HG03064 (cell line): Measurements from ENCODE around the gene ZNF22.

Source experiments
- ATAC-seq: cut with Tn5 transposase; IDR thresholded peaks from one replicate; pipeline ENCODE4 v1.9.1; 2021; ENCODE audit warnings: low read depth; ENCODE audit not compliant: unreplicated experiment

Gene ZNF22

GRCh38 chr10:44975431-44976331, 25.0 kb upstream of the ZNF22 start:
- no peak for ATAC-seq

- no peak for ATAC-seq
These were observed 24.1 kb upstream of the ZNF22 start for GRCh38 chr10:44976352-44977198.

GRCh38 chr10:44977287-44978212, 23.2 kb upstream of the ZNF22 start:
- ATAC-seq: no peak

GRCh38 chr10:44978213-44978569, 22.5 kb upstream of the ZNF22 start:
- ATAC-seq: no peak

- ATAC-seq: no peak
These were observed 22.0 kb upstream of the ZNF22 start, which contains the start of gene DEPP1 for GRCh38 chr10:44978570-44979280. Gene DEPP1, minus strand, starts transcription at chr10:44978809. Its CDS starts 779 bp downstream, at chr10:44978030.

GRCh38 chr10:44979281-44980191, 21.2 kb upstream of the ZNF22 start:
- ATAC-seq: no peak

- ATAC-seq: no peak
These were observed 20.2 kb upstream of the ZNF22 start for GRCh38 chr10:44980309-44981171.

GRCh38 chr10:44981172-44982113, 19.3 kb upstream of the ZNF22 start:
- ATAC-seq: peak; percentile 37

GRCh38 chr10:44982114-44982460, 18.6 kb upstream of the ZNF22 start:
- ATAC-seq: peak; percentile 34

- no peak for ATAC-seq
These were observed 18.2 kb upstream of the ZNF22 start for GRCh38 chr10:44982496-44982895.

GRCh38 chr10:44983066-44983894, 17.4 kb upstream of the ZNF22 start:
- no peak for ATAC-seq

GRCh38 chr10:44983895-44984278, 16.8 kb upstream of the ZNF22 start:
- ATAC-seq: no peak

- ATAC-seq: no peak
These were observed 16.0 kb upstream of the ZNF22 start for GRCh38 chr10:44984671-44985101.

- ATAC-seq: no peak
These were observed 15.5 kb upstream of the ZNF22 start for GRCh38 chr10:44985175-44985681.

GRCh38 chr10:44986179-44986578, 14.5 kb upstream of the ZNF22 start:
- no peak for ATAC-seq

GRCh38 chr10:44986670-44987069, 14.1 kb upstream of the ZNF22 start:
- ATAC-seq: no peak
